GM20000 (cell line): ENCODE data around the gene NCKAP5.

Experiments
- DNase-seq: peaks from one replicate; pipeline ENCODE4 v3.0.0; 2012; ENCODE audit warnings: low spot score
- TF ChIP-seq, protein P1 (sequence below): IDR thresholded peaks from 2 replicates; pipeline ENCODE4 v1.5.1; 2012; ENCODE audit warnings: mild to moderate bottlenecking, control low read depth; ENCODE audit errors: extremely low read depth, missing control alignments

Gene NCKAP5

DNA sequence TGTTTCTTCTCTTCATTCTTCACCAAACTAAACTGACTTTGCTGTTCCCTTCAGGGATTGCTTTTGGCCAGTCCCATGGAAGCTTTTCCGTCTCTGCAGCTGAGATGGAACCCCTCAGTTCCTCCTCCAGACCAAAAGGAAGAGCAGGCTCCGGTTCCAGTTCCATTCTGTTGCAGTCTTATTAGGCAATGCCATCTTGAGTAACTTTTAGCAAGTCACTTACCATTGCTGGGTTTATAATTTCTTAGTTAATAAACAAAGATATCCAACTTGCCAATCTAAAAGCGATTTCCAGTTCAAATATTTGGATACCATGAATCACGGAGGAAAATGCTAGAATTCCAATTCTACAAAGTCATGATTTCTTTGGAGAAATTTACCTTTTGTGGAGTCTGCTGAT lies 684.0 kb downstream of the NCKAP5 start:
- TF ChIP-seq, protein P1, sequence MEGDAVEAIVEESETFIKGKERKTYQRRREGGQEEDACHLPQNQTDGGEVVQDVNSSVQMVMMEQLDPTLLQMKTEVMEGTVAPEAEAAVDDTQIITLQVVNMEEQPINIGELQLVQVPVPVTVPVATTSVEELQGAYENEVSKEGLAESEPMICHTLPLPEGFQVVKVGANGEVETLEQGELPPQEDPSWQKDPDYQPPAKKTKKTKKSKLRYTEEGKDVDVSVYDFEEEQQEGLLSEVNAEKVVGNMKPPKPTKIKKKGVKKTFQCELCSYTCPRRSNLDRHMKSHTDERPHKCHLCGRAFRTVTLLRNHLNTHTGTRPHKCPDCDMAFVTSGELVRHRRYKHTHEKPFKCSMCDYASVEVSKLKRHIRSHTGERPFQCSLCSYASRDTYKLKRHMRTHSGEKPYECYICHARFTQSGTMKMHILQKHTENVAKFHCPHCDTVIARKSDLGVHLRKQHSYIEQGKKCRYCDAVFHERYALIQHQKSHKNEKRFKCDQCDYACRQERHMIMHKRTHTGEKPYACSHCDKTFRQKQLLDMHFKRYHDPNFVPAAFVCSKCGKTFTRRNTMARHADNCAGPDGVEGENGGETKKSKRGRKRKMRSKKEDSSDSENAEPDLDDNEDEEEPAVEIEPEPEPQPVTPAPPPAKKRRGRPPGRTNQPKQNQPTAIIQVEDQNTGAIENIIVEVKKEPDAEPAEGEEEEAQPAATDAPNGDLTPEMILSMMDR = no peak

DNA sequence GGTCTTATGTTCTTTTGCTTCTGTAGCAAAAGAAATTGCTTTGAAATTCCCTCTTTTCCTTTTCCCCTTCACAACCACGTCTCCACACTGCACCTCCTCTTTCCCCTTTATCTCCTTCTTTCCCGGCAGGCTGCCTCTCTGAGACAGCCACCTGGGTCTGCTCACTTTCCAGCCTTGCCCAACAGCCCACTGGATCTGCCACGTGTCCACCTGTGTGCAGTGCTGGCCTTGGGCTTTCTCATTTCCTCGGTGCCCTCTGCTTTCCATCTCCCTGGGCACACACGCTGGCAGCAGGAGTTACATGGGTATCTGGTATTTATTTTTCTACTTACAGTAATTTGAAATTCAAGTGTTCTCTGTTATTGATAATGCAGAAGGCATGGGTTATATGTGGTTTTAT lies 684.8 kb downstream of the NCKAP5 start:
- TF ChIP-seq, protein P1 = no peak
- DNase-seq = no peak

More for the DNA sequence above, 684.0 kb downstream of the NCKAP5 start:
- no peak for DNase-seq

DNA sequence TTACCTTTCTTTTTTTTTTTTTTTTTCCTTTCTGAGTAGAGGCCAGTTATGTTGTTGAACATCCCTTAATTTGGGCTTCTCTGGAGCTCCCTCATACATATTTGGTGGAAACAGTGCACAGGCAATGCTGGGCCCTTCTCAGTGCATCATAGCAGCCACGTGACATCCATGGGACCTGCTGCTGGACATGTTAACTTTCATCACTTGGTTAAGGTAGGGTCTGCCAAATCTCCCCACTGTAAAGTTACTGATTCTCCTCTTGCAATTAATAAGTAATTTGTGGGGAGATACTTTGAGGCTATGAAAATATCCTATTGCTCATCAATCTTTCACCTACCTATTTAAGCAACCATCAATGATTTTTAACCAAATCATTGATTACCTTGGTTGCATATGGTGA lies 686.7 kb downstream of the NCKAP5 start:
- TF ChIP-seq, protein P1 = no peak

GRCh38 chr2:132877923-132878322 lies 690.3 kb downstream of the NCKAP5 start:
- no peak for DNase-seq
- TF ChIP-seq, protein P1 = no peak

More for the DNA sequence above, 686.7 kb downstream of the NCKAP5 start:
- DNase-seq = no peak

- TF ChIP-seq, protein P1 = no peak
- no peak for DNase-seq
Measured at GRCh38 chr2:132876745-132877391, 691.4 kb downstream of the NCKAP5 start.

- no peak for DNase-seq
- TF ChIP-seq, protein P1 = no peak
Measured at GRCh38 chr2:132875193-132875592, 693.1 kb downstream of the NCKAP5 start.

- TF ChIP-seq, protein P1 = no peak
- DNase-seq = no peak
Measured at GRCh38 chr2:132873738-132874137, 694.5 kb downstream of the NCKAP5 start.
